SK-N-SH treated with all-trans-retinoic acid at 6 μM for 48 hours (cell line): Measurements from ENCODE around the gene ENO4.

ENCODE experiments used
- ATAC-seq: fragments of 200-7000 bp; cut with Tn5 transposase; 3 replicates; pipeline ENCODE4 v1.9.1; 2020; ENCODE audit warnings: mild to moderate bottlenecking, moderate library complexity
- BACH2 ChIP-seq: fragments of 250-450 bp; sonication (Bioruptor Pico); IDR thresholded peaks from 2 replicates; pipeline ENCODE4 v1.9.0; 2021; ENCODE audit warnings: mild to moderate bottlenecking, borderline replicate concordance
- CSDC2 ChIP-seq: fragments of 250-450 bp; sonication (Bioruptor Pico); IDR thresholded peaks from 2 replicates; pipeline ENCODE4 v1.5.0; 2020; ENCODE audit warnings: mild to moderate bottlenecking, moderate library complexity
- ESRRG ChIP-seq: fragments of 250-450 bp; sonication (Bioruptor Pico); IDR thresholded peaks from 2 replicates; pipeline ENCODE4 v1.6.1; 2021; ENCODE audit warnings: mild to moderate bottlenecking
- GLIS3 ChIP-seq: fragments of 250-450 bp; sonication (Bioruptor Pico); IDR thresholded peaks from 2 replicates; pipeline ENCODE4 v1.5.0; 2020; ENCODE audit warnings: mild to moderate bottlenecking, moderate library complexity
- ISL1 ChIP-seq: fragments of 250-450 bp; sonication (Bioruptor Pico); IDR thresholded peaks from 2 replicates; pipeline ENCODE4 v2.1.2; 2022; ENCODE audit warnings: mild to moderate bottlenecking, moderate library complexity
- OSR1 ChIP-seq: fragments of 250-450 bp; sonication (Bioruptor Pico); IDR thresholded peaks from 2 replicates; pipeline ENCODE4 v1.8.0; 2022; ENCODE audit warnings: moderate library complexity, mild to moderate bottlenecking, inconsistent platforms
- RARB ChIP-seq: fragments of 250-450 bp; sonication (Bioruptor Pico); IDR thresholded peaks from 2 replicates; pipeline ENCODE4 v1.8.0; 2021; ENCODE audit warnings: mild to moderate bottlenecking, moderate library complexity
- TCF4 ChIP-seq: fragments of 250-450 bp; sonication (Bioruptor Pico); IDR thresholded peaks from 2 replicates; pipeline ENCODE4 v1.8.0; 2021; ENCODE audit warnings: mild to moderate bottlenecking, moderate library complexity, borderline replicate concordance
- TOX ChIP-seq: fragments of 250-450 bp; sonication (Bioruptor Pico); IDR thresholded peaks from 2 replicates; pipeline ENCODE4 v1.8.0; 2021; ENCODE audit warnings: mild to moderate bottlenecking, moderate library complexity, borderline replicate concordance
- ZC3H10 ChIP-seq: fragments of 250-450 bp; sonication (Bioruptor Pico); IDR thresholded peaks from 2 replicates; pipeline ENCODE4 v1.5.1; 2021; ENCODE audit warnings: mild to moderate bottlenecking, moderate library complexity
- ZFP30 ChIP-seq: fragments of 450-650 bp; formaldehyde crosslinking; IDR thresholded peaks from 2 replicates; pipeline ENCODE4 v1.5.0; 2022; ENCODE audit warnings: mild to moderate bottlenecking, moderate library complexity
- ZNF70 ChIP-seq: fragments of 450-650 bp; formaldehyde crosslinking; IDR thresholded peaks from 2 replicates; pipeline ENCODE4 v1.5.0; 2020; ENCODE audit warnings: mild to moderate bottlenecking, moderate library complexity
- ZNF8 ChIP-seq: fragments of 450-650 bp; formaldehyde crosslinking; IDR thresholded peaks from 2 replicates; pipeline ENCODE4 v1.5.0; 2020; ENCODE audit warnings: mild to moderate bottlenecking, moderate library complexity
- TF ChIP-seq, protein P1 (sequence below): fragments of 250-450 bp; sonication (Bioruptor Pico); IDR thresholded peaks from 2 replicates; pipeline ENCODE4 v1.5.1; 2020; ENCODE audit warnings: low read depth, mild to moderate bottlenecking, moderate library complexity
- TF ChIP-seq, protein P2 (sequence below): fragments of 250-450 bp; sonication (Bioruptor Pico); IDR thresholded peaks from 2 replicates; pipeline ENCODE4 v1.8.0; 2021; ENCODE audit warnings: low read depth, mild to moderate bottlenecking, moderate library complexity, borderline replicate concordance
- TF ChIP-seq, protein P3 (sequence below): fragments of 250-450 bp; sonication (Bioruptor Pico); IDR thresholded peaks from 2 replicates; pipeline ENCODE4 v1.8.0; 2020; ENCODE audit warnings: mild to moderate bottlenecking, moderate library complexity, borderline replicate concordance
- TF ChIP-seq, protein P4 (sequence below): fragments of 250-450 bp; sonication (Bioruptor Pico); IDR thresholded peaks from 2 replicates; pipeline ENCODE4 v1.5.1; 2021; ENCODE audit warnings: mild to moderate bottlenecking, moderate library complexity
- TF ChIP-seq, protein P5 (sequence below): fragments of 250-450 bp; sonication (Bioruptor Pico); IDR thresholded peaks from 2 replicates; pipeline ENCODE4 v1.5.0; 2020; ENCODE audit warnings: mild to moderate bottlenecking, moderate library complexity

The ENO4 gene

DNA sequence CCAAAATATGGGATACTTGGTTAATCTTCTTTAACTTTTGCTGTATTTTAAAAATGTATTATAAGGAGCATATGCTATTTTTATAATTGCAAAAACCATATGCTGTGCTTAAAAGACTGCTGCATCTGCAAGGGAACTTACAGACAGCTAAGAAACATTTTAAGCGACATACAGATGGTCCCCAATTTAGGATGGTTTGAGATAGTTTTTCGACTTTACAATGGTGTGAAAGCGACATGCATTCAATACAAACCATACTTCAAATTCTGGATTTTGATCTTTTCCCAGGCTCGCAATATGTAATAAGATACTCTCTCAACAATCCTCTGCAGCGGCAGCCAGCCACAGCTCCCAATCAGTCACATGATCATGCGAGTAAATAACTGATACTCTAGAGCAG lies 82.5 kb downstream of the ENO4 start:
- TF ChIP-seq ZNF70 (CRISPR knock-in tag) (no peak), ISL1 (CRISPR knock-in tag) (no peak), CSDC2 (CRISPR knock-in tag) (no peak), ZC3H10 (no peak), TCF4 (CRISPR knock-in tag) (no peak), TOX (CRISPR knock-in tag) (no peak), OSR1 (CRISPR knock-in tag) (no peak), GLIS3 (CRISPR knock-in tag) (no peak), ESRRG (no peak), ZNF8 (CRISPR knock-in tag) (no peak), RARB (no peak), BACH2 (CRISPR knock-in tag) (no peak), ZFP30 (CRISPR knock-in tag) (no peak)
- TF ChIP-seq, protein P1, sequence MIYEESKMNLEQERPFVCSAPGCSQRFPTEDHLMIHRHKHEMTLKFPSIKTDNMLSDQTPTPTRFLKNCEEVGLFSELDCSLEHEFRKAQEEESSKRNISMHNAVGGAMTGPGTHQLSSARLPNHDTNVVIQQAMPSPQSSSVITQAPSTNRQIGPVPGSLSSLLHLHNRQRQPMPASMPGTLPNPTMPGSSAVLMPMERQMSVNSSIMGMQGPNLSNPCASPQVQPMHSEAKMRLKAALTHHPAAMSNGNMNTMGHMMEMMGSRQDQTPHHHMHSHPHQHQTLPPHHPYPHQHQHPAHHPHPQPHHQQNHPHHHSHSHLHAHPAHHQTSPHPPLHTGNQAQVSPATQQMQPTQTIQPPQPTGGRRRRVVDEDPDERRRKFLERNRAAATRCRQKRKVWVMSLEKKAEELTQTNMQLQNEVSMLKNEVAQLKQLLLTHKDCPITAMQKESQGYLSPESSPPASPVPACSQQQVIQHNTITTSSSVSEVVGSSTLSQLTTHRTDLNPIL (CRISPR knock-in tag), result no peak
- TF ChIP-seq, protein P2, sequence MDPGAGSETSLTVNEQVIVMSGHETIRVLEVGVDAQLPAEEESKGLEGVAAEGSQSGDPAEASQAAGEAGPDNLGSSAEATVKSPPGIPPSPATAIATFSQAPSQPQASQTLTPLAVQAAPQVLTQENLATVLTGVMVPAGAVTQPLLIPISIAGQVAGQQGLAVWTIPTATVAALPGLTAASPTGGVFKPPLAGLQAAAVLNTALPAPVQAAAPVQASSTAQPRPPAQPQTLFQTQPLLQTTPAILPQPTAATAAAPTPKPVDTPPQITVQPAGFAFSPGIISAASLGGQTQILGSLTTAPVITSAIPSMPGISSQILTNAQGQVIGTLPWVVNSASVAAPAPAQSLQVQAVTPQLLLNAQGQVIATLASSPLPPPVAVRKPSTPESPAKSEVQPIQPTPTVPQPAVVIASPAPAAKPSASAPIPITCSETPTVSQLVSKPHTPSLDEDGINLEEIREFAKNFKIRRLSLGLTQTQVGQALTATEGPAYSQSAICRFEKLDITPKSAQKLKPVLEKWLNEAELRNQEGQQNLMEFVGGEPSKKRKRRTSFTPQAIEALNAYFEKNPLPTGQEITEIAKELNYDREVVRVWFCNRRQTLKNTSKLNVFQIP, result no peak
- TF ChIP-seq, protein P3, sequence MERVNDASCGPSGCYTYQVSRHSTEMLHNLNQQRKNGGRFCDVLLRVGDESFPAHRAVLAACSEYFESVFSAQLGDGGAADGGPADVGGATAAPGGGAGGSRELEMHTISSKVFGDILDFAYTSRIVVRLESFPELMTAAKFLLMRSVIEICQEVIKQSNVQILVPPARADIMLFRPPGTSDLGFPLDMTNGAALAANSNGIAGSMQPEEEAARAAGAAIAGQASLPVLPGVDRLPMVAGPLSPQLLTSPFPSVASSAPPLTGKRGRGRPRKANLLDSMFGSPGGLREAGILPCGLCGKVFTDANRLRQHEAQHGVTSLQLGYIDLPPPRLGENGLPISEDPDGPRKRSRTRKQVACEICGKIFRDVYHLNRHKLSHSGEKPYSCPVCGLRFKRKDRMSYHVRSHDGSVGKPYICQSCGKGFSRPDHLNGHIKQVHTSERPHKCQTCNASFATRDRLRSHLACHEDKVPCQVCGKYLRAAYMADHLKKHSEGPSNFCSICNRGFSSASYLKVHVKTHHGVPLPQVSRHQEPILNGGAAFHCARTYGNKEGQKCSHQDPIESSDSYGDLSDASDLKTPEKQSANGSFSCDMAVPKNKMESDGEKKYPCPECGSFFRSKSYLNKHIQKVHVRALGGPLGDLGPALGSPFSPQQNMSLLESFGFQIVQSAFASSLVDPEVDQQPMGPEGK (CRISPR knock-in tag), result no peak
- TF ChIP-seq, protein P4, sequence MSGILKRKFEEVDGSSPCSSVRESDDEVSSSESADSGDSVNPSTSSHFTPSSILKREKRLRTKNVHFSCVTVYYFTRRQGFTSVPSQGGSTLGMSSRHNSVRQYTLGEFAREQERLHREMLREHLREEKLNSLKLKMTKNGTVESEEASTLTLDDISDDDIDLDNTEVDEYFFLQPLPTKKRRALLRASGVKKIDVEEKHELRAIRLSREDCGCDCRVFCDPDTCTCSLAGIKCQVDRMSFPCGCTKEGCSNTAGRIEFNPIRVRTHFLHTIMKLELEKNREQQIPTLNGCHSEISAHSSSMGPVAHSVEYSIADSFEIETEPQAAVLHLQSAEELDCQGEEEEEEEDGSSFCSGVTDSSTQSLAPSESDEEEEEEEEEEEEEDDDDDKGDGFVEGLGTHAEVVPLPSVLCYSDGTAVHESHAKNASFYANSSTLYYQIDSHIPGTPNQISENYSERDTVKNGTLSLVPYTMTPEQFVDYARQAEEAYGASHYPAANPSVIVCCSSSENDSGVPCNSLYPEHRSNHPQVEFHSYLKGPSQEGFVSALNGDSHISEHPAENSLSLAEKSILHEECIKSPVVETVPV (CRISPR knock-in tag), result no peak
- TF ChIP-seq, protein P5, sequence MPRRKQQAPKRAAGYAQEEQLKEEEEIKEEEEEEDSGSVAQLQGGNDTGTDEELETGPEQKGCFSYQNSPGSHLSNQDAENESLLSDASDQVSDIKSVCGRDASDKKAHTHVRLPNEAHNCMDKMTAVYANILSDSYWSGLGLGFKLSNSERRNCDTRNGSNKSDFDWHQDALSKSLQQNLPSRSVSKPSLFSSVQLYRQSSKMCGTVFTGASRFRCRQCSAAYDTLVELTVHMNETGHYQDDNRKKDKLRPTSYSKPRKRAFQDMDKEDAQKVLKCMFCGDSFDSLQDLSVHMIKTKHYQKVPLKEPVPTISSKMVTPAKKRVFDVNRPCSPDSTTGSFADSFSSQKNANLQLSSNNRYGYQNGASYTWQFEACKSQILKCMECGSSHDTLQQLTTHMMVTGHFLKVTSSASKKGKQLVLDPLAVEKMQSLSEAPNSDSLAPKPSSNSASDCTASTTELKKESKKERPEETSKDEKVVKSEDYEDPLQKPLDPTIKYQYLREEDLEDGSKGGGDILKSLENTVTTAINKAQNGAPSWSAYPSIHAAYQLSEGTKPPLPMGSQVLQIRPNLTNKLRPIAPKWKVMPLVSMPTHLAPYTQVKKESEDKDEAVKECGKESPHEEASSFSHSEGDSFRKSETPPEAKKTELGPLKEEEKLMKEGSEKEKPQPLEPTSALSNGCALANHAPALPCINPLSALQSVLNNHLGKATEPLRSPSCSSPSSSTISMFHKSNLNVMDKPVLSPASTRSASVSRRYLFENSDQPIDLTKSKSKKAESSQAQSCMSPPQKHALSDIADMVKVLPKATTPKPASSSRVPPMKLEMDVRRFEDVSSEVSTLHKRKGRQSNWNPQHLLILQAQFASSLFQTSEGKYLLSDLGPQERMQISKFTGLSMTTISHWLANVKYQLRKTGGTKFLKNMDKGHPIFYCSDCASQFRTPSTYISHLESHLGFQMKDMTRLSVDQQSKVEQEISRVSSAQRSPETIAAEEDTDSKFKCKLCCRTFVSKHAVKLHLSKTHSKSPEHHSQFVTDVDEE (CRISPR knock-in tag), result no peak

More for the DNA sequence above, 82.5 kb downstream of the ENO4 start:
- no peak for ATAC-seq
